Measurements from ENCODE around the gene SEMA3A. TPM values are rescaled to one million over a fixed set of nuclear protein-coding genes. Genes with fewer than 3 reads are reported as not detected.
"Not testable (repeated sequence)": the region's sequence is repeated elsewhere in the genome, so short reads cannot be mapped to it uniquely, and the experiment has no call there.

The SEMA3A gene
- polyA plus RNA-seq, 1 donor = 14.5 TPM

- DNase-seq = not testable (repeated sequence)
Measured at GRCh38 chr7:84062489-84062901, 132.1 kb downstream of the SEMA3A start.

DNA sequence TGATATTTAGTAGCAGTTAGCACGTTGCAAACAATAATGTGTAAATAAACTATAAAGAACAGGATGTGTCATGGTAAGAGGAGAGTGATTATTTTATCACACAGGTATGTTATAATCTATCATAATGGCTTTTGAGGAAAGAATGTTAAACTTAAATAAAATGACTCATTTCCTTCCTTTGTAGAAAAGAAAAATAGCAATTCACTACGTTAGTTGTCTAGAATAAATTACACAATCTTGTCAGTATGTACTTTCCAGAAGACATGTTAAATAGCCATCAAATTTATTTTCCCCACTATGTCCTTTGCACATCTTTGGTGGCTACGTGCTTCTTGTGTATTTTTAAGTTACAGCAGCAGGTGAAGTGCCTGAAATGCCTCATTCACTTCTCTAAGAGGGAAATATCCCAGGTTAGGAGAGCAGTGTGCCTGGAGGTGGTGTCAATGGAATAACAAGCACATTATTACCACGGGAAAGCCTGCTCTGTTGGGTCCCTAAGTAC is 133.8 kb downstream of the SEMA3A start:
- no peak for DNase-seq

- no peak for DNase-seq
Measured at GRCh38 chr7:84060000-84060399, 134.6 kb downstream of the SEMA3A start.

DNA sequence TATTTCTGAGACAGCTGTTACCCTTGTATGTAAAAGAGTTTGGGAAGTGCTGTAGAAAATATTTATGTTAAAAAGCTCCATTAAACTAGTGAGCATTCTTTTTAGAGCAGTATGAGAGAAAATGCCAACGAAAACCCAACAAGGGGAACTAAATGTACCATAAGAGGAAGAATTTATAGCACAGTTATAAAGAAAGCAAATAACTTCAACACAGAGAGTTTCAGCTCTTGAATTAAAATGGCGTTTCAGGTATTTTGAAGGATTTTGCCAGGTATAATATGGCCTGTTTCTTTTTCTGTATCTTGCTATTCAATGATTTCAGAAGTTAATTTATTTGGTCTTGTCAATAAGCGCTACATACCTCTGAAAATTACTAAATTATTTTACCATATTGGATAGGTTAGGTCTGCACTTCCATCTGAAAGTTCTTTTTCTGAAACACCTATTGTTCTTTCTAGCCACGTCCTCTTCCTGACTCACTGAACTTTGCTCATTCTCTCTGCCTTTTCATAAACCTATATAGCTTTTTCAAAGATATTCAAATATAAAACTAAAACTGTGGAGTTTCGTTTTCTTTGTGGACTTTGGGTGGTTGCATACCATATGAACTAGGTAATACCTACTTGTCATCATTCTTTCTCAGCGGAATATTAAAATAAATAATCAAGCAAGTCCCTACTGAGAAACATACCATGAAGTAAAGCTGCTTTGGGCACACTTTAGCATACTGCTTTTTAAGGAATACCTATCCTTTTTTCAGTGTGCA is 136.1 kb downstream of the SEMA3A start:
- DNase-seq = no peak

DNA sequence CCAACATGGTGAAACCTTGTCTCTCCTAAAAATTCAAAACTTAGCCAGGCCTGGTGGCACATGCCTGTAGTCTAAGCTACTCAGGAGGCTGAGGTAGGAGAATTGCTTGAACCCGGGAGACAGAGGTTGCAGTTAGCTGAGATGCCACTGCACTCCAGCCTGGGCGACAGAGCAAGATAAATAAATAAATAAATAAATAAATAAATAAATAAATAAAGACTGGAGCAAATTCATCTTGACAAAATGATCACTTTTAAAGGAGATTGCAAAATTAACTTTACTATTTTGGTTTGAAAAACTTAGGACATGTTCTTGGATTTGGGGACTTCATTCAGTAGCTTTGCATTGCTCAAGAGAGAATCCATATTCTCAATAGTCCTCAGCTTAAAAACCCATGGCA is 137.0 kb downstream of the SEMA3A start:
- no peak for DNase-seq

- DNase-seq = no peak
Measured at GRCh38 chr7:84055904-84056605, 138.5 kb downstream of the SEMA3A start.

- not testable (repeated sequence) for DNase-seq
Measured at GRCh38 chr7:84055199-84055598, 139.4 kb downstream of the SEMA3A start.

DNA sequence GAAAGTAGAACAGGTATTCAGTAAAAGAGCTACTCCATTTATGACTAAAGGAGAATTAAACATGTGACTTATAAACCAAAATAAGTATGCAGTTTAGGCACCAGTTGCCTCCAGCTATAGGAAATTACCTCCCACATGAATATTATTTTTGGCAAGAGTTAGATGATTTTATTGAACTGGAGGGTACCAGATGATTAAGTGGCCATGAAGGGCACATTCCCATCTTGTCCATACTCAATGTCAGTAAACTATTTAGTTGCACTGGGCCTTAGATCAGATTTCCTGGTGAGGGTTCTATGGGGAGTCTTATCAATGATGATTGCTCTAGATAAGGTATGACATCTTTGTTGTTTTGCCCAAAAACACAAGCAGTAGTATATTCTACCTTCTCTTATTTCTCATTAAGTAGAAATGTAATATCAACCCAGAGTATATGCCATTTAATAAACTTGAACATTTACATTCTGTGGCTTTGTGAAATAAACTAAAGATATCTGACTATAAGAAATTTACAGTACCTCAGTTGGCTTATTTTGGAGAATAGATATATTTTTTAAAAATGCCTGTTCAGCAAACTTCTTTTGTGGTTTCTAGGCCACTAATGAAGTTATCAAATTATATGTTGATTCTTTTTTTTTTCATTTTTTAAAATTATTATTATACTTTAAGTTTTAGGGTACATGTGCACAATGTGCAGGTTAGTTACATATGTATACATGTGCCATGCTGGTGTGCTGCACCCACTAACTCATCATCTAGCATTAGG is 145.3 kb downstream of the SEMA3A start:
- DNase-seq = no peak

- no peak for DNase-seq
Measured at GRCh38 chr7:84047085-84047484, 147.5 kb downstream of the SEMA3A start.

DNA sequence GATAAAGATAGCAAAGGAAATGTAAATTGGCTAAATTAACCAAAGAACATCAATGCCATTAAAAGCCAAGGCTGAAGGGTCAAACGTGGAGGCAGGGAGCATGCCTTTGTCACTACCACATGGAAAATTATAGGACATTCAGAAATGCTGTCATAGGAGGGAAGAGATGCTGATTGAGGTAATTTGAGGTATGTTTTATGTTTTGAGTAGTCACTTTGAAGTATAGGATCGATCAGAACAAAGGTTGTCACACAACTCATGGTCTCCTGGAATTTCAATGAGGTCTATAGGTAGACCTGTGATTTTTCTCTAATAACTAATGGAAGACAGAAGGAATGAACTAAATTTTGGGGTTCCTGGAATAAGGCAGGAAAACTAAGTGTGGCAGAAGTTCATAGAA is 149.8 kb downstream of the SEMA3A start:
- DNase-seq = no peak

DNA sequence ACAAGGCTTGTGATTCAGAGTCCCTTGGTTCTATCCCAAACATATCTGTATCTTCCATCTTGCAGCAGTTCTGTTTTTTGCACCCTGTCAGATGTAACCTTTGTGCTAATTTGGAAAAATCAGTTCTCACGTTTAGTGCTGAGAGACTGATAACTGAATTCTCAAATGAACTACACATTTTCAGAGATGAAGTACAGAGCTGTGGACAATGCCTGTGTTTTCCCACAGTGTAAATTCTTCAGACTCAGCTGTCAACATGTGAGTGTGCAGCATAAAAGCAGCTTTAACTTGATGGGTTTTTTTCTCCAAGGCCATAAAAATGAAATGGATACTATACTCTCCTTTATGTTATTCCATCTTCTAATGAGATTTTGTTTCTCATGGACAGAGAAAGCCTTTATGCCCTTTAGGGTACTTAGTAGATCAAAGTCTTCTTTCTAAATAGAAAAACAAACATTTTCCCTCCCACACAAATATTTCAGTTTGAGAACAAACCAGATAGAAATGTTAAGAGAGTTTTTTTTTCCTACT is 150.9 kb downstream of the SEMA3A start:
- peak; percentile 27 for DNase-seq

- no peak for DNase-seq
Measured at GRCh38 chr7:84042110-84042539, 152.5 kb downstream of the SEMA3A start.

- DNase-seq = no peak
Measured at GRCh38 chr7:84041649-84042048, 152.9 kb downstream of the SEMA3A start.

- peak; percentile 51 for DNase-seq
Measured at GRCh38 chr7:84040355-84040754, 154.2 kb downstream of the SEMA3A start.

GRCh38 chr7:84039432-84039831 is 155.2 kb downstream of the SEMA3A start:
- DNase-seq = no peak

- DNase-seq = no peak
Measured at GRCh38 chr7:84027678-84028077, 166.9 kb downstream of the SEMA3A start.

- no peak for DNase-seq
Measured at GRCh38 chr7:84025332-84025927, 169.2 kb downstream of the SEMA3A start.

DNA sequence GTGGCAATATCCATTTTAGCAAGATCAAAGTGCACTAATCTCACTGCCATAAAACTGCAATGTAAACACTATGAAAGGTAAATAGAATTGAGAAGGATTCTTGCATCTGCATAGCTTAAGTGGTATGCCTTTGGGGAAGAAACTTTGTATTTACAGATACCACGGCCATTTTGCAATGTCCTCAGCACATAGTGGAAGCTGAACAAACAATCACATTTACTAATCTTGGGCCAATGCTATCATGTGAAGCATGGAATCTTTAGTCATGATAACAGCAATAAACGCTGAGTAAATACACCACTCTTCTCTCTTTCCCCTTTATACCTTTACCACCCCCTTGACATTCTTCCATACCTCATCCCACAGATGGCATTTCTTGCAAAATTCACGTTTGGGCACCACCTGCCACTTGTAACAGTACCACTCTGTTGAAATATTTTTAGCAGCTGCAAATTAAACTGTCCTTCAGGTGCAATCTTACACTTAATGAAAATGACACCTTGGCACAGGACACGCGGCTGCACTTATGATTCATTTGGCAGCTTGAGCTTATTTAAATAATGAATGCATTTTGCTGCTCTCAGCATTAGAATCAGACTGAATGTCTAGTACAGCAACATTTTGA is 171.8 kb downstream of the SEMA3A start:
- no peak for DNase-seq

- DNase-seq = no peak
Measured at GRCh38 chr7:84022009-84022408, 172.6 kb downstream of the SEMA3A start.

GRCh38 chr7:84021292-84021908 is 173.2 kb downstream of the SEMA3A start:
- DNase-seq = no peak

GRCh38 chr7:84017651-84018050 is 176.9 kb downstream of the SEMA3A start:
- no peak for DNase-seq

All from left kidney (tissue), 2 donors.